GDM1 (cell line): ENCODE results near the gene MYOD1.

Experiments
- DNase-seq: peaks from one replicate; lab custom pipeline; 2025; lab: John Stamatoyannopoulos, UW

The MYOD1 gene

DNA sequence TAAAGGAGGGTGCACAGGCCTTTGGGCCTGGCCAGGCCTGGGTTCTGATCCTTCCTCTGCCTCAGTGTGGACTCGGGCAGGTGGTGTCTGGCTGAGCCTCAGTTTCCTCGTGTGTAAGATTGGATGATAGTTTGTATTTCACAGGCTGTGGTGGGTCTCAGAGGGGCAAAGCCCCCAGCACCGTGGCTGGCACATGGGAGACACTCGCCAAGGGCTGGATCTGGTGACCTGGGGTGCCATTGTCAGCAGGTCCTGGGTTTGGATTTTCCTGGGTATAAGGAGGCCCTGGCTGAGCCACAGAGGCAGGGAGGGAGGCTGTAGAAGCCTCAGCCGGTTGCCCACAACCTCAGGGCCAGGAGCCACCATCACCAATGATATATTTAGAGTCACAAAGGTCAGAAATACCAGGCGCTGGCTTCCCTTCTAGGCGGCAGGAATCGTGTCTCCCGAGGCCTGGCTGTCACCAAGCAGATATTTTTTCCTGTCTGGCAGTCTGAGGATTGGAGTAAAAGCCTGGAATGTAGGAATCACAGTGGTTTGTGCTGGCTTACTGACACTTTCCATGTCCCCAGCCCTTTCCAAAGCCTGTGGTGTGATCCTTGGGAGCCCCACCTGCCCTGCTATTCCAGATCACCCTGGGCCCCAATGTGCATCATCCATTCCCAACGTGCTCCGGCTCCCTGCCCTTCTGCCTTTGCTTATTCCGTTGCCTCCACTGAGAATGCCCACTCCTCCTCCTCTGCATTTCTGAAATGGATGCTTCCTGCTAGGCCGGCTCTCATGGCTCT lies 30.8 kb downstream of the MYOD1 start:
- no peak for DNase-seq

DNA sequence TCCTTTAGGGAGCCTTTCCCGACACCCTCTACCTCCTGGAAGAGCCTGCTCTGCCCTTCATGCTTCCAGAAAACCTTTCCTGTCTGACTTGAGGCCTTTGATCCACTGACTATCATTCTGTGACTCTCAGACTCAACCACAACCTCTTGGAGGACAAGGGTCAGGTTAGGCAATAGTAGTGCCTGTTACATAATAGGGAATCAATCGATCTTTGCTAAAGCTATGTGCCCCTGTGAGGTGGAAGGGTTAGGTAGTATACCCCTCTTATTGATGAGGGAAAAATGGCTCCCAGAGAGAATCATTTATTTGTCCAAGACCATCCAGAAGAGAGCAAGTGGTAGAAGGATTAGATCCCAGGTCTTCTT lies 31.4 kb downstream of the MYOD1 start:
- no peak for DNase-seq

DNA sequence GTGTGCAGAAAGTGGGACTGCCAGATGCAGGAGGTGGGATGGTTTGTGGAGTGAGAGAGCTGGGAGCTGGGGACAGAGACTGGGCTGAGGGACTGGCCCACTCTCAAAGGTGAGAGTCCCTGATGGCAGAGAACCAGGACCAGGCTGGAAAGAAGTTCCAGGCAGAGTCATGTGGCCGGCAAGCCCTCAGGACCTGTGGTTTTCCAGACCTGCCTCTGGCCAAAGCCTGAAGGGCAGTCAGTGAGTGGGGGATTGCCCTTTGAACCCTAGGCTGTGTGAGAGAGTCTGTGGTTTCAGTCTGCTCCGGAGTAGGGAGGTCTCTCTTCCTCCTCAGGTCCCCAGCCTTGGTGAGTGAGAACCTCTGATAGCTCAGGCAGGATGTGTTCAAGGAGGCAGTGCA lies 32.2 kb downstream of the MYOD1 start:
- no peak for DNase-seq

DNA sequence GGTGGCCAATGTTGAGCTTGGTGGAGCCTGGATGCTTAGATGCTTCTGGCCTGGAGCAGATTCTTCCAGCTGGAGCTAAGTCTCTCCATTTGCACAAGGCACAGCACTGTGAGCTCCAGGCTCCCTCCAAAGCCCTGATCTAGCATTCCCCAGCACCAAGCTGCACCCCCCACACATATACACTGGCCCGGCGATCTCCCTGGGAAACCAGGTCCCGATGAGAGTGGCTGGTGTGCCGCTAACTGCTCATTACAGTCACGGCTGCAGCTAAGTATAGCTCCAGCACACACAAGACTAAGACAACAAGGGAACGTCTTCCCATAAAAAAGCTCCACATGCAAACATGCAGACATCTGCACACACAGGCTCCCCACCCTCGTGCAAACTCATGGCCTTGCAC lies 32.8 kb downstream of the MYOD1 start:
- no peak for DNase-seq

DNA sequence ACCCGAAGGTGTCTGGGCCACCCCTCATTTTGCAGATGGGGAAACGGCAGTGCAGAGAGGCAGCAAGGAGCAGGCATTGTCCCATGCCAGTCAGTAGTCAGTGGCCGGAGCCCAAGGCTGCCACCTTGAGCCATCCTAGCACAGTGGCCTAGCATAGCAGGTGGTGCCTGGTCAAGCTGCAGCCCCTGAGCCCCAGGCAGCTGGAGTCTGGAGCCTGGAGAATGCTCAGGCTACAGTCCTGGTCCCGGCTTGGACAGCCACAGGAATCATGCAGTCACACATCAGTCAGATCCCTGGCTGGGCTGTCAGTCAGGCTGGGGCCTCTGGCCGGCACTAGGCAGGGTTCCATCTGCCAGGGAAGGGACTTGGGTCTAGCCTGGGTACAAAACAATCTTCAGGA lies 33.8 kb downstream of the MYOD1 start:
- no peak for DNase-seq

DNA sequence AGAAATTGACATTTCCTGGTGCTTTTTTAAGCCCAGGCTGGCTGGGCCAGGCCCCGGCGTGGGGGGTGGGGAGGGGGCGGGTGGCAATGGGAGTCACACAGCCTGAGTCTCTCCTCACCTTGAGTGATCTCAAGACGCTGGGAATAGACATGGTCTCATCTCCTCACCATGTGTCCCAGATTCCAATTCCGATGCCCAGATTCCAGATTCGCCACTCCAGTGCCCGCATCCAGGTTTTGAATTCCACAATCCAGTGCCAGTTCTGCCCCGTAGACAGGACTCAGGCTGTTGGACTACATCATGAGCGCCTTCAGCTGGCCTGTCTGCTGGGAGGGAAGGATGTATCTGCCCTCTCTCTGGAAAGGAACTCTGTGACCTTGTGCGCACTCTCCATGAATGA lies 34.3 kb downstream of the MYOD1 start:
- no peak for DNase-seq

DNA sequence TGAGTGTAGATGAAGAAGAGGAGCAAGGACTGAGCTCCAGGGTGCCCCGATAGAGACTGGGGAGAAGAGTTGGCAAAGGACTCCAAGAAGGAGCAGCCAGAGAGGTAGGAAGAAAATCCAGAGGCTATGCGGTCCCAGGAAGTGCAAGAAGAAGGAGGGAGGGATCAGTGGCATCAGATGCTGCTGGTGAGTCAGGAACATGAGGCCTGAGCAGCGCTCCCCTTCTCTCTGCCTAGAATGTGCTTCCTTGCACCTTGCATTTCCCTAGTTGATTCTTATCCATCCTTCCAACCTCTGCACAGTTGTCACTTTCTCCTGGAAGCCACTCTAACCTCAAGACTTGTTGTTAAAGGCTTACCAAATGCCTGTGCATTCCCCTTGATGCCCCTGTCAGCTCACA lies 36.5 kb downstream of the MYOD1 start:
- no peak for DNase-seq

DNA sequence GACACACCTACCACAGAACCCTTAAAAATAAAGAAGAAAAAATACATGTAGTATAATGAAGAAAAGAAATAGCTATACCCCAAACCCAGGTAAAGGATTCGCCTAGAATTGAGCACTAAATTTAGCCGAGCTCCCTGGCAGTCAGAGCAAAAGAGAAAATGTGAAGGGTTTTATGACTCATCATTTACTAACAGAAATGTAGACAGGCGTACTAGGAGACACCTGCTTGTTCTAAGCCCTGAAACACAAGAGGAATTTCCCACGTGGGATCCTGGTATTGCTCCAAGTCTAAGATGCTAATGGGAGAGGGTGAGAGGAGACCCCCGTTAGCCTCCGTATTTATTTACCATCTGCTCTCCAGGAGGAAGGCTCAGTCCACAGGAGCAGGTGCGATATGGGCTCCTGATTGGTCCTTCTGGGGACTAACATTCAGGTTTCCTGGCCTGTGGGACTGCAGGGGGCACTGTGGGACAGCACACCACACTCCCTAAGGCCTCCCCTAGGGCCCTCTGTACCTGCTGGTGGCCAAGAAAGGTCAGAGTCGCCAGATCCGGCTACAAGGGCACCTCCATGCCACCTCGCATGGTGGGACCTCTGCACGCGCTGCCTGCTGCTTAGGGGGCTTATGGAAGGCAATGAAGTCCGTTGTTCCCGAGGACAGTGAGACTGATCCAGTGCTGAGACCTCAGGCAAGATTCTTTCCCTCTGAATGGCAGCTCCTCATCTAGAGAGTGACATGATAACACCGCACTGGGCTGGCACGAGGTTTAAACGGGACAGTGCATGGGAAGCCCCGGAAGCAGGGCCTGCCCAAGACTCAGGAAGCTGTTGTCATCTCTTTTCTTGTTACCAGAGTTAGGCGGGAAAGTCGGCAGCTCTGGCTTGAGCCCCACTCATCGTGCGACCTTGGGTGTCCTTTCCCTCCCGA lies 41.0 kb downstream of the MYOD1 start:
- DNase-seq = peak; percentile 3

DNA sequence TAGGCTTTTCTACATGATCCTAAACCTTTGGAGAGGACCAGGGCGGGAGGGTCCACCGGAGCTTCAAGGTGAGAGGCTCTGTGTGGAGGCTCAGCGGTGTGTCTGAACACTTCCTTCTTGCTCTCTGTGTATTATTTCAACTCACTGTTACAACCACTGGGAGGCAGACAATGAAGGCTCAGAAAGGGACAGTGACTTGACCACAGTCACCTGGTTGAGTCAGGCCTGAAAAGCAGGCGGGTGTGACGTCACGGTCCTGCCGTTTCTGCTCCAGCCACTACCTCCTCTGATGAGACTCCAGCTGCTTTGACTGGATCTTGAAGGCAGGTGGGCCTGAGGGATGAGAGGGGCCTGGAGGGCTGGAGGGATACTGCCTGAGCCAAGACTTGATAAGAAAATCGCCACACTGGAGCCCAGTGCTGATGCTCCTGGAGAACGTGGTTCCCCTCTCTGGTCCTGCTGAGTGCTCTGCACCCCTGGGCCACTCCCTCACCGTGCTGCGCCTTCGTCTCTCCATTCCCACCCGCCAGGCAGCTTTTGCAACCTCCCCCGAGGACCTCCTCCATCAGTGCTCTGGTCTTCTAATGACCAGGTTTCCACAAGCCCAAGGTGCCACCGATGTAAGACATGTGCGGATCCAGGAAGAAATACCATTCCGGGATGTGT lies 43.1 kb downstream of the MYOD1 start:
- DNase-seq = no peak

DNA sequence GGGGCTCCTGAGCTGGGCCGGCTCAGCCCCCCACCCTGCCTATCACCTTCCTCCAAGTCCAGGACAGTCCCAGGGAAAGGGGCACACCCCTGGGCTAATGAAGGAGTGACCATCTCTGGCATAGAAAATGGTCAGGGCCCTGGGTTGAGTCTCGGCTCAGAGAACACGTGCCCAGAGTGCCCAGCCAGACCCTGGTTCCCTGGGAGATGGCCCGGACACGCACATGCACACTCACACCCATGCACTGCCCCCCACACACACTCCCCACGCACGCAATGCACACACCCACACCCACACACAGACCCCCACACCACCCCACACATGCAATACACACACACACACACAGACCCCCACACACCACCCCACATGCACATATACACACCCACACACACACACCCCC lies 43.9 kb downstream of the MYOD1 start:
- DNase-seq = no peak

DNA sequence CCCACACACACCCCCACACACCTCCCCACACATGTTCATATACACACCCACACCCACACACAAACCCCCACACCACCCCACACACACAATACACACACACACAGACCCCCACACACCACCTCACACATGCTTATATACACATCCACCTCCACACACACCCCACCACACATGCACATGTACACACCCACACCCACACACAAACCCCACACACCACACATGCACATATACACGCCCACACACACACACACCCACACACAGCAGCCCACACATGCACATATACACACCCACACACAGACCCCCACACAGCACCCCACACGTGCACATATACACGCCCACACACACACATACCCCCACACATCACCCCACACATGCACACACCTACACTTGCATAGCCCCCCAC lies 44.3 kb downstream of the MYOD1 start:
- DNase-seq = no peak

DNA sequence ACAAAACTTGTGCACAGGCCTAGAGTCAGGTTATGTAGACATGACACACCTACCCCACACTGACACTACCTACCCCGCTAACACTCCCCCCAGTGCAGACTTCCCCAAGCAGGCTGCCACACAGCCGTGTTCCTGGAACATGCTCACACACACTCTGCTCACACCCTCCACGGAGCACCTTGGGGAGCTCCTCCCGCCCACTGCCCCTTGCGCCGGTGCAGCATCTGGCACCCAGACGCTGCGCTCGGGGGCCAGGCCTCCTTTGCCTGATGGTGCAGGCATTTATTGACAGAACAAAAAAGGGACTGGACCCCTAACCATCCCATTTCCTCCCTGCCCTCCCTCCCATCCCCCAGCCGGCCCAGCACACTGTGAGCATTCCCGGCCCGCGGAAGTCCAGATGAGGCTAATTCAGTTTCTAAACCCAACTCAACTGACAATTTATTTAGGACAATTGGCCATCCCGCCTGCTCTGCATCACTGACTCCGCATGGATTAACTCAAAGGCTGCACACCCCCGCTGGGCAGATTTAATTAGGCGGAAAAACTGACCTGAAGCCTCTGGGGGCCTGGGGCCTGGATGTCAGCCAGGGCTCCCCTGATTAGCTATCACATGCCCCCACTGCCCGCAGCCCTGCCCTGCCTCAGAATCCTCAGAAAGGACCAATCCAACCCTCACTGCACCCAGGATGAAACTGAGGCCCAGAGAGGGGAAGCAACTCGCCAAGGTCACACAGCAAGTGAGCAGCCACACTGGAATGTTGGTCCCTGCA lies 45.3 kb downstream of the MYOD1 start:
- no peak for DNase-seq

DNA sequence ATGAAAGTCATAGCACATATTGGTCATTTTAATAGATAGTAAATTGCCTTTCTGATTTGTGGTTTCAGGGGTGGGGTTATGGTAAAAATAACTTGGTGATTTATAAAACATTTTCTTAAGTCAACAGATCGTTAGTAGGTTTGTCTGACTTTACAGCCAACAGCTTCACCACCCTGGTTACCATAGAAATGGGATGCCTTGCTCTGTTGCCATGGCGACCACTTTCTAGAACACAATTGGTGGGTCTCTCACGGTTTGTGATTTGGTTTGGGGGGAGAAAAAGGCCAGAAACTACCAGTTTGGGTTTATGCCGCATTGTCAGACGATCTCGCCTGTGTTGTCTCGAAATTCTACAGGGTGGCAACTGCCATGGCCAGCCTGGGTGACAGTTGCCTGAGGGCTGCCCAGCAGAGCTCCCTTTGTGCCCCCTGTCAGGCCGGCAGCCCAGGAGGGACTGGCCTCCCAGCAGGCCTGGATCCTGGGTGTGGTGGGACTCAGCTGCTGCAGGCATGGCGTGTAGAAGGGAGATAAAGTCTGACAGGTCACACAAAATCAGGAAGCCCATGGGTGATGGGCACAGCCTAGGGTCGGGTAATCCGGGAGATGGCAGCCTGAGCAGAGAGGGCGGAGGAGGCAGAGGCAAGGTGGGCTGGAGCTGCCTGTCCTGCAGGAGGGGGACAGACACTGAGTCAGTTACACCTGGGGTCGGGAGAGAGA lies 46.1 kb downstream of the MYOD1 start:
- no peak for DNase-seq

DNA sequence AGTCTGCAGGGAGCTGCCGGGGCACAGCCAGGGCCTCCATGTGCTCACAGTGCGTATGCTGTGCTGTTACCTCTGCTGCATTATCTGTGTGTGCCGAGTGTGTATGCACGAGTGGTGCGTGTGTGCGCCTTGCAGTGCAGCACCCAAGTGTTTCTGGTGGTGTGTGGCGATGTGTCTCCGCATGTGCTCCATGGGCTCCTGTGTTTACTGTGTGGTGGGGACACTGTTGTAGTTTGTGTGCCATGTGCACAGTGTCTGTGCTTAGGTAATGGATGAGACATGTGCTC lies 46.6 kb downstream of the MYOD1 start:
- no peak for DNase-seq

DNA sequence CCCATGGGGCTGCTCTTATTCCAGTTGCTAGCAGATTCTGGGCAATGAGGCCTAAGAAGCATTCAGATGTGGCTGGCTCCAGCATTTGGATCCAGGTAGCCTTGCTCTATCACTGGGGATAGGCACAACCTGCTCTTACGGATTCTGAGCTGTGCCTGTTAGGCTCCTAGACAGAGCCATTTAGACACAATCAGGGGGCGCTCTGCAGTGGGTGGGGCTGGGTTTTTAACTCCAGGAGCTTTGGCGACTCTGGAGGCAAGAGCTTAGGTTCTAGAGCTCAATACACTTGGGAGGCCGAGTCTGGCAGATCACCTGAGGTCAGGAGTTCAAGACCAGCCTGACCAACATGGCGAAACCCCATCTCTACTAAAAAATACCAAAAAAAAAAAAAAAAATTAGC lies 47.2 kb downstream of the MYOD1 start:
- no peak for DNase-seq

DNA sequence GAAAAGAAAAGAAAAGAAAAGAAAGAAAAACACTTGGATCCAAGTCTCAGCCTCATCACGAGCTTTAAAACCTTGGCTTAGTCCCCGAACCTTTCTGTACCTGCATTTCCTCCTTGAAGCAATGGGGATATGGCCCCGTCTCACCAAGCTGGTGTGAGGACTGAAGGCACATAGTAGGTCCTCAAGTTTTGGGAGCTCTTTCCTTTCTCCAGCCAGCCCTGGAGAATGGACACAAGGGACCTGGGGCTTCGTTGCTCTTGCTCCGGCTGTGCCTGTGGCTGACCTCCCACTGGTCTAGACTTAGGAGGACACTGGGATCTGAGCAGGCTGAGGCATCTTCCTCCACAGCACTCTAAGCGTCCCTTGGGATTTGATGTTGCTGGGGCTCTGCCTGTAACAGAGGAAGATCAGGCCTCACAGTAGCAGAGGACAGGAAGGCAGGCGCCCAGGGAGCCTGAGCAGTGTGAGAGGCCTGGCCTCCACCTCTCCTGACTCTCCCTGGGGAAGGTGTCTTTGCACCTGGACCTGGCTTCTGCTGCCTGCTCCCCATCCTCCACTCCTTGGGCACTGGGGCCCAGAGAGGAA lies 48.0 kb downstream of the MYOD1 start:
- no peak for DNase-seq

DNA sequence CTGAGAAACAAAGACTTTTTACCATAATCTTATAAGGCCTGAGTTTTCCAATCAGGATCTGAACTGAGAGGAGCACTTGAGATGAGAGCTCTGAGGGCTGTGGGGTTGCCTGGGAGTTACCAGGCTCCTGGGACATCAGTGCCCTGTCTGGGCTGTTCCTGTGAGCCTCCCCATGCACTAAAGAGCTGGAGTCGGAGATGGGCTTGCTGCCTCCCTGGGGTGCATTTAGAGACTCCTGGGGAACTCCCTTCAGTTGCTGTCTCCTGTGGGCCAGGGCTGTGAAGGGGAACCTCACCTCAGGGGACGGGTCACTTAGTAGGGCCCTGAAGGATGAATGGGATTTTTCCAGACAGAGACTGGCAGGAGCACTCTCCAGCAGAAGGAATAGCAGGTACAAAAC lies 48.5 kb downstream of the MYOD1 start:
- DNase-seq = no peak

DNA sequence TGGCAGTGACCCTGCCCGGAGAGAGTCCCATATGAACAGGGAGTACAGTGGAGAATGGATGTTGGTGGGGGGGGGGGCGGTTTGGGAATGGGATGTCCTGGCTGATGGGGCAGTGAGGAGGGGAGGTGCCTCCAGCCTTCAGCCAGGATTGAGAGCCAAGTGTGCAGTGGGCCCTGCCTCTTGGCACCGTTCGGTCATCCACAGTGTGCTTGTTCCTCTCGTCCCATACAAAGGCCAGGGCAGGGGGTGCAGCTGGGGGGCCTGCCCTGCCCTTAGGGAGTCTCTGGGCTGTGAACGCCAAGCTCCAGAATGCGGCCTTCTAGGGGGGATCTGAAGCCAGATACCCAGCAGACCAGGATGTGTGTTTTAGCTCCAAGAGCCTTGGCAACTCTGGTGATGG lies 49.2 kb downstream of the MYOD1 start:
- DNase-seq = no peak

DNA sequence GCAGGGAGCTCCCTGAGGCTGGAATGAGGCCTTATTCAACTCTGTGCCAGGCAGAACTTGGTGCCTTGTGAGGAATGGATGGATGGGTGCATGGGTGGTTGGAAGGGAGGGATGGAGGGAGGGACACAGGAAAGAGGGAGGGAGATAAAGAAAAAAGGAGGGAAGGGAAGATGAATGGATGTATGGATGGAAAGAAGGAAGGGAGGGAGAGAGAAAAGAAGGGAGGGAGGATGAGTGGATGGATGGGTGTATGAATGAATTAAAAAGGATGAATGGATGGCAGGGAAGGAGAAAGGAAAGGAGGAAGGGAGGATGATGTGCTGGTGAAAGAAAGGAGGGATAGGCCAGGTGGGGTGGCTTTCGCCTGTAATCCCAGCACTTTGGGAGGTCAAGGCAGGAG lies 49.8 kb downstream of the MYOD1 start:
- no peak for DNase-seq

DNA sequence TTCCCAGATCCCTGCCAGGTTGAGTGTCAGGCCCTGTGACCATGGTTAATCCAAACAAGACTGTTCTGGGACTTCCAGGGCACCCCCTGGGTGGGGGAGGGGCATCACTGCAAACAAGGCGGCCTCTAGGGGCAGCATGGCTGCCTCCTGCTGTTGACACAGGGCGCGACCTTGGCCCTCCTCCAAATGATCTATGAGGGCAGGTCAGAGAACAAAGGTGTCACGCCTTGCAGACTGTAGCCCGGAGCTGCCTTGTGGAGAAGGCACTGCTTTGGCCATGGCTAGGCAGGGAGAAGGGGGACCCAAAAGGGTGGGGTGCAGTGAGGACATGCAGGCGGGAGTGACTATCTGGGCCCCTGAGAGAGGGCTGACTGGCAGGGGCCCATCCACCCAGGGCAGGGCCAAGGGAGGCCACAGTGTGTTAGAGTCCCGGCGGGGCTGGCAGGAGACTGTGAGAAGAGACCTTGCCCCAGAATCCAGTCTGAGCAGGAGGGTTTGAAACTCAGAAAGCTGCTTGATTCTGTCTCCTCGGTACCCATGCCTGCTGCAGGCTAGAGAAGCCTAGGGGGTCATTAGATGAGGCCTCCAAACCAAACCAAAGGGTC lies 50.8 kb downstream of the MYOD1 start:
- DNase-seq = no peak

DNA sequence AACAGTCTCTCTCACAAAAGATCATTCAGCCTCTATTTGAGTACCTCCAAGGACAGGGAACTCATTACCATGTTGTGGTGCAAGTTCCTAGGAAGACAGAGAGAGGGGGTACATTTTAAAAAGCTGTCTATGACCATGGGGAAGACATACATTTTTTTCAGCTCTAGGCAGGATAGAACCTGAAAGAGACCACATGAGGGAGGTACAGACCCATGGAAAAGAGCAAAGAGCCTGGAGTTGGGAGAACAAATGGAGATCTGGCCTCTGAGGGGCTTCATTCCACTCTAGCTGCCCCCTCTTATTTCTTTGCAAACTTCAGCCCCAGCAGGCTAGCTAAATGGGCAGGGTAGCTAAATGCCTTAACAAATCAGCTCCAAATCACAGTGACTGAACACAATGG lies 51.5 kb downstream of the MYOD1 start:
- DNase-seq = no peak
